H1 (cell line): Measurements from ENCODE around the gene TNS1. TPM values are rescaled to one million over a fixed set of nuclear protein-coding genes. Genes with fewer than 3 reads are reported as not detected.

Experiments
- CTCF ChIA-PET: fragments of 300-600 bp; sonication (Branson Sonifier 250); formaldehyde crosslinking; loops from one replicate; lab custom pipeline; 2021; ENCODE audit not compliant: partially characterized antibody; lab: Charles Lee
- POLR2A ChIA-PET: fragments of 300-600 bp; sonication (Branson Sonifier 250); formaldehyde crosslinking; loops from one replicate; lab custom pipeline; 2021; ENCODE audit warnings: inconsistent platforms; ENCODE audit not compliant: partially characterized antibody; lab: Charles Lee
- DNase-seq, 2 experiments: peaks; one replicate each; pipeline versions ENCODE4 v3.0.0 to v3.0.0-alpha.2; 2010 to 2022; ENCODE audit warnings: low spot score in 2 of 2, low read depth in 1 of 2, mixed read lengths in 1 of 2
- FAIRE-seq: peaks from 2 replicates; lab custom pipeline; 2011; peaks lifted over from hg19 to GRCh38; lab: Jason Lieb, UNC
- H2AFZ ChIP-seq: 2 replicates; pipeline ENCODE4 v1.8.1; 2012; ENCODE audit warnings: low read length, inconsistent platforms
- H2AK5ac ChIP-seq: 2 replicates; pipeline ENCODE4 v1.6.1; 2013; ENCODE audit warnings: low read depth, low read length
- H2BK120ac ChIP-seq: replicated peaks from 2 replicates; pipeline ENCODE3; 2013; ENCODE audit warnings: low read depth, low read length, inconsistent platforms
- H2BK12ac ChIP-seq: 2 replicates; pipeline ENCODE4 v1.6.1; 2013; ENCODE audit warnings: low read depth, low read length
- H2BK15ac ChIP-seq: 2 replicates; pipeline ENCODE4 v1.6.1; 2013; ENCODE audit warnings: low read length
- H2BK20ac ChIP-seq: 2 replicates; pipeline ENCODE4 v1.6.1; 2013; ENCODE audit warnings: low read length
- H2BK5ac ChIP-seq: 2 replicates; pipeline ENCODE4 v1.6.1; 2013; ENCODE audit warnings: low read depth, low read length
- H3K14ac ChIP-seq: 2 replicates; pipeline ENCODE4 v1.6.1; 2013; ENCODE audit warnings: inconsistent platforms; ENCODE audit not compliant: insufficient read length
- H3K18ac ChIP-seq: 2 replicates; pipeline ENCODE4 v1.6.1; 2013; ENCODE audit warnings: low read length; ENCODE audit errors: extremely low read depth
- H3K23ac ChIP-seq: 2 replicates; pipeline ENCODE4 v1.6.1; 2013; ENCODE audit warnings: inconsistent platforms; ENCODE audit not compliant: insufficient read length
- H3K23me2 ChIP-seq: 2 replicates; pipeline ENCODE4 v1.6.1; 2013; ENCODE audit warnings: low read depth, low read length
- H3K27ac ChIP-seq: 2 replicates; pipeline ENCODE4 v1.6.1; 2011; ENCODE audit warnings: low read depth, low read length, inconsistent platforms
- H3K27me3 ChIP-seq, 4 experiments: replicated peaks in 1 of 4; 1 replicate in 1 of 4; 2 replicates in 3 of 4; pipeline versions ENCODE4 v1.6.1 to v1.8.1; 2011 to 2013; ENCODE audit warnings: low read length in 3 of 4, mild to moderate bottlenecking in 3 of 4, inconsistent platforms in 2 of 4, mixed read lengths in 2 of 4, moderate library complexity in 1 of 4; ENCODE audit not compliant: control insufficient read depth in 3 of 4, insufficient read depth in 3 of 4; ENCODE audit errors: extremely low read depth in 1 of 4
- H3K36me3 ChIP-seq, 4 experiments: 2 replicates each; pipeline versions ENCODE4 v1.6.1 to v1.8.1; 2011 to 2013; ENCODE audit warnings: mild to moderate bottlenecking in 4 of 4, low read length in 3 of 4, moderate library complexity in 2 of 4, control low read depth in 1 of 4, inconsistent platforms in 1 of 4; ENCODE audit not compliant: insufficient read depth in 4 of 4, control insufficient read depth in 2 of 4
- H3K4ac ChIP-seq: replicated peaks from 2 replicates; pipeline ENCODE3; 2013; ENCODE audit warnings: low read length, low read depth, mixed read lengths, inconsistent platforms; ENCODE audit not compliant: insufficient read length
- H3K4me1 ChIP-seq, 4 experiments: replicated peaks in 1 of 4; 1 replicate in 1 of 4; 2 replicates in 3 of 4; pipeline versions ENCODE4 v1.6.1 to v1.8.1; 2011 to 2013; ENCODE audit warnings: low read length in 3 of 4, inconsistent platforms in 2 of 4, mixed read lengths in 1 of 4; ENCODE audit not compliant: insufficient read depth in 4 of 4, control insufficient read depth in 3 of 4
- H3K4me2 ChIP-seq, 2 experiments: 2 replicates each; pipeline versions ENCODE4 v1.6.1 to v1.8.1; 2011 to 2013; ENCODE audit warnings: low read depth in 2 of 2, low read length in 2 of 2, control low read depth in 1 of 2, inconsistent platforms in 1 of 2, mild to moderate bottlenecking in 1 of 2; ENCODE audit not compliant: insufficient read depth in 1 of 2
- H3K4me3 ChIP-seq, 4 experiments: fragments of 200-600, 300-600 bp in 1 of 4; sonication (generic), shearing (Covaris generic), sonication (Bioruptor Twin) in 1 of 4; 2 replicates each; pipeline versions ENCODE4 v1.5.1 to v1.8.1; 2011 to 2016; ENCODE audit warnings: low read length in 4 of 4, low read depth in 3 of 4, control low read depth in 2 of 4, inconsistent platforms in 2 of 4, mild to moderate bottlenecking in 2 of 4, mixed read lengths in 1 of 4, moderate library complexity in 1 of 4; ENCODE audit not compliant: insufficient read depth in 2 of 4; ENCODE audit errors: extremely low read depth in 1 of 4
- H3K56ac ChIP-seq: replicated peaks from 2 replicates; pipeline ENCODE3; 2013; ENCODE audit warnings: low read depth, mild to moderate bottlenecking, mixed read lengths, low read length, inconsistent platforms; ENCODE audit not compliant: insufficient read length
- H3K79me1 ChIP-seq: 2 replicates; pipeline ENCODE4 v1.6.1; 2013; ENCODE audit warnings: low read depth, low read length, control low read depth
- H3K79me2 ChIP-seq, 2 experiments: 2 replicates each; pipeline versions ENCODE4 v1.6.1 to v1.8.1; 2012 to 2013; ENCODE audit warnings: low read length in 2 of 2, mild to moderate bottlenecking in 2 of 2, inconsistent platforms in 1 of 2; ENCODE audit not compliant: insufficient read depth in 2 of 2, control insufficient read depth in 1 of 2
- H3K9ac ChIP-seq, 4 experiments: replicated peaks in 1 of 4; 1 replicate in 1 of 4; 2 replicates in 3 of 4; pipeline versions ENCODE4 v1.6.1 to v1.8.1; 2011 to 2013; ENCODE audit warnings: low read depth in 3 of 4, low read length in 3 of 4, control low read depth in 2 of 4, mild to moderate bottlenecking in 2 of 4, moderate library complexity in 2 of 4, inconsistent platforms in 1 of 4; ENCODE audit errors: extremely low read depth in 1 of 4
- H3K9me3 ChIP-seq, 2 experiments: 2 replicates each; pipeline versions ENCODE4 v1.6.1 to v1.8.1; 2012 to 2013; ENCODE audit warnings: mild to moderate bottlenecking in 2 of 2, moderate library complexity in 2 of 2, control low read depth in 1 of 2, inconsistent platforms in 1 of 2, low read depth in 1 of 2, low read length in 1 of 2, mixed read lengths in 1 of 2; ENCODE audit not compliant: insufficient read depth in 2 of 2
- H4K20me1 ChIP-seq, 2 experiments: replicated peaks in 1 of 2; 2 replicates each; pipeline versions ENCODE3 to v1.8.1; 2011 to 2013; ENCODE audit warnings: inconsistent platforms in 2 of 2, low read length in 2 of 2, mild to moderate bottlenecking in 1 of 2; ENCODE audit not compliant: insufficient read depth in 2 of 2, control insufficient read depth in 1 of 2
- H4K5ac ChIP-seq: 2 replicates; pipeline ENCODE4 v1.6.1; 2013; ENCODE audit warnings: low read length, low read depth, mixed read lengths, inconsistent platforms; ENCODE audit not compliant: insufficient read length
- H4K8ac ChIP-seq: 2 replicates; pipeline ENCODE4 v1.8.0; 2013; ENCODE audit warnings: mild to moderate bottlenecking, moderate library complexity, low read length, inconsistent platforms; ENCODE audit not compliant: insufficient read depth; ENCODE audit errors: extremely low read depth
- H4K91ac ChIP-seq: replicated peaks from 2 replicates; pipeline ENCODE3; 2013; ENCODE audit warnings: low read length, mixed read lengths, inconsistent platforms; ENCODE audit not compliant: insufficient read length
- ATF2 ChIP-seq: IDR thresholded peaks from 2 replicates; pipeline ENCODE4 v1.6.1; 2012; ENCODE audit warnings: low read length, inconsistent platforms
- BACH1 ChIP-seq: IDR thresholded peaks from 2 replicates; pipeline ENCODE4 v1.6.1; 2012; ENCODE audit warnings: low read length, improper control_type of control experiment
- BCL11A ChIP-seq, 2 experiments: IDR thresholded peaks; one replicate each; pipeline ENCODE4 v1.6.1; 2011; ENCODE audit warnings: low read depth in 2 of 2, low read length in 2 of 2, mild to moderate bottlenecking in 2 of 2
- FOSL1 ChIP-seq: IDR thresholded peaks from 2 replicates; pipeline ENCODE4 v1.6.1; 2011; ENCODE audit warnings: mild to moderate bottlenecking, low read depth, low read length, moderate library complexity; ENCODE audit not compliant: insufficient read depth
- PHF8 ChIP-seq: fragments of 200-600 bp; sonication (generic); conservative IDR thresholded peaks from 2 replicates; pipeline ENCODE4 v1.7.1; 2012; ENCODE audit warnings: low read depth, mild to moderate bottlenecking, inconsistent platforms, low read length, moderate library complexity
- RAD21 ChIP-seq, 2 experiments: IDR thresholded peaks in 1 of 2; conservative IDR thresholded peaks in 1 of 2; 2 replicates each; pipeline ENCODE4 v1.6.1; 2011; ENCODE audit warnings: low read depth in 2 of 2, low read length in 2 of 2, improper control_type of control experiment in 1 of 2, inconsistent platforms in 1 of 2, mild to moderate bottlenecking in 1 of 2, moderate library complexity in 1 of 2
- SIRT6 ChIP-seq: IDR thresholded peaks from one replicate; pipeline ENCODE4 v1.7.1; 2012; ENCODE audit warnings: low read length, inconsistent platforms
- SP4 ChIP-seq: IDR thresholded peaks from 2 replicates; pipeline ENCODE4 v1.6.1; 2012; ENCODE audit warnings: low read length, inconsistent platforms
- TAF1 ChIP-seq: IDR thresholded peaks from 2 replicates; pipeline ENCODE4 v1.6.1; 2011; ENCODE audit warnings: mild to moderate bottlenecking, low read depth, low read length
- TEAD4 ChIP-seq: IDR thresholded peaks from 2 replicates; pipeline ENCODE4 v1.6.1; 2012; ENCODE audit warnings: low read depth, low read length, inconsistent platforms, mixed read lengths
- ZNF274 ChIP-seq: IDR thresholded peaks from 2 replicates; pipeline ENCODE4 v1.7.0; 2012; ENCODE audit warnings: low read length, borderline replicate concordance; ENCODE audit errors: extremely low read depth
- WGBS, 2 experiments: shearing (Covaris generic) in 1 of 2; methylation state at CpG; one replicate each; pipeline versions ENCODE4 v1.1.6 to v1.1.7; 2013 to 2015; ENCODE audit warnings: low lambda C conversion rate in 2 of 2, mixed read lengths in 2 of 2, inconsistent platforms in 1 of 2, low coverage in 1 of 2, missing lambda C conversion rate in 1 of 2; ENCODE audit not compliant: insufficient replicate concordance in 2 of 2, insufficient coverage in 1 of 2, insufficient read length in 1 of 2; ENCODE audit errors: extremely low coverage in 1 of 2, missing lambda C conversion rate in 1 of 2; 5-methylcytosine and 5-hydroxymethylcytosine counted together
- polyA plus RNA-seq, 7 experiments: library from polyadenylated mRNA; depleted of rRNA in 3 of 7; stranded (reverse) in 5 of 7; unstranded in 2 of 7; fragments of >200 nt in 5 of 7; fragments of 200-250 nt in 2 of 7; gene quantifications; 1 replicate in 5 of 7; 2 replicates in 1 of 7; 4 replicates in 1 of 7; pipeline versions ENCODE4 v1.2.1 to v1.2.3, GENCODE V29; 2011 to 2013; ENCODE audit warnings: missing spikeins in 2 of 7, mixed read lengths in 2 of 7
- total RNA-seq: library from RNA; stranded (reverse); fragmentation: NEBNext Ultra II Directional; extraction: Animal tissue kit (Norgen Biotek cat#: 25700); gene quantifications from 2 replicates; pipeline ENCODE4 v1.2.1, GENCODE V29; 2021

The TNS1 gene
- total and polyA plus RNA-seq, 2 of the 8 experiments (the other 6 are each of a cell fraction or from before 2014, with no cell fraction given) = 1.5 to 5.1 TPM

- no peak overlapping the region for H3K18ac ChIP-seq
- no peak overlapping the region for H4K8ac ChIP-seq
- H3K36me3 ChIP-seq = no peaks in the 10 kb centered on the region
- no peak overlapping the region for H3K23ac ChIP-seq
- no peak overlapping the region for H3K4ac ChIP-seq
- no peak overlapping the region for H3K56ac ChIP-seq
- H3K4me3 ChIP-seq = no peak overlapping the region
- ChIA-PET CTCF (interaction anchor here (0.7 to 2.4 kb wide), 9 partner anchors 15 to 1149 kb away, joined by 3 to 10 read pairs (median 4); no protein-coding TSS in a partner anchor), POLR2A (no interaction called here)
- no peaks in the 10 kb centered on the region for H3K4me1 ChIP-seq
- no peak overlapping the region for H4K91ac ChIP-seq
- H2BK5ac ChIP-seq = no peak overlapping the region
- H3K27me3 ChIP-seq = peaks cover 0 to 3% (median 0%) of the 10 kb centered on the region in 4 experiments; a peak in 1 of 7 replicates
- no peaks in the 10 kb centered on the region for H3K79me2 ChIP-seq
- no peak overlapping the region for H2BK20ac ChIP-seq
- WGBS, 2 experiments = 69% methylated on average over 5 of the region's 5 CpGs; no CpG with 5 or more reads in 1 of the 2 experiments
- H2BK12ac ChIP-seq = no peak overlapping the region
- H2AFZ ChIP-seq = no peak overlapping the region
- H4K20me1 ChIP-seq = no peaks in the 10 kb centered on the region
- H2AK5ac ChIP-seq = no peak overlapping the region
- no peak overlapping the region for H2BK120ac ChIP-seq
- H3K79me1 ChIP-seq = no peaks in the 10 kb centered on the region
- H3K23me2 ChIP-seq = no peaks in the 10 kb centered on the region; the same call in 1 of the 2 replicates
- DNase-seq (no peak), FAIRE-seq (no peak)
- H3K9me3 ChIP-seq = no peaks in the 10 kb centered on the region
- H3K4me2 ChIP-seq = no peak overlapping the region
- no peak overlapping the region for H3K9ac ChIP-seq
- no peak overlapping the region for H2BK15ac ChIP-seq
- no peak overlapping the region for H3K27ac ChIP-seq
- no peak overlapping the region for H3K14ac ChIP-seq
- H4K5ac ChIP-seq = no peak overlapping the region
- TF ChIP-seq ATF2 = no peak
- no peak for TF ChIP-seq TAF1
- TF ChIP-seq RAD21 (IDR thresholded peaks at IDR 0.05 in 1 of 2, conservative IDR thresholded peaks at IDR 0.05 in 1 of 2; ENCODE audit: low read depth in 2 of 2, low read length in 2 of 2) = no peak
- TF ChIP-seq BCL11A (IDR thresholded peaks at IDR 0.05; ENCODE audit: low read depth in 2 of 2, low read length in 2 of 2) = no peak
- TF ChIP-seq TEAD4 = no peak
- no peak for TF ChIP-seq SIRT6
- no peak for TF ChIP-seq PHF8
- no peak for TF ChIP-seq FOSL1
- no peak for TF ChIP-seq ZNF274
- TF ChIP-seq BACH1 = no peak
- TF ChIP-seq SP4 = no peak
Measured at GRCh38 chr2:217755027-217755745, 247.6 kb downstream of the TNS1 start.
